ENCODE data around the gene DHCR7. TPM values are rescaled to one million over a fixed set of nuclear protein-coding genes. Genes with fewer than 3 reads are reported as not detected.

Gene DHCR7
- polyA plus RNA-seq, 1 donor from 2014 or later = 30.1 TPM

- TF ChIP-seq SMC3 (conservative IDR thresholded peaks at IDR 0.05; ENCODE audit: poor library complexity) (no peak), TAF1 (IDR thresholded peaks at IDR 0.05; ENCODE audit: low read depth) (no peak), POLR2AphosphoS5 (IDR thresholded peaks at IDR 0.05) (no peak), MXI1 (conservative IDR thresholded peaks at IDR 0.05; ENCODE audit: poor library complexity, severe bottlenecking) (no peak), REST (IDR thresholded peaks at IDR 0.05; ENCODE audit: borderline replicate concordance) (no peak), EZH2 (IDR thresholded peaks at IDR 0.05; ENCODE audit: borderline replicate concordance, insufficient read depth, low read length, poor library complexity, severe bottlenecking) (no peak), EP300 (conservative IDR thresholded peaks at IDR 0.05; ENCODE audit: poor library complexity, severe bottlenecking) (no peak), RAD21 (conservative IDR thresholded peaks at IDR 0.05) (no peak), CTCF (IDR thresholded peaks at IDR 0.05; ENCODE audit: poor library complexity, severe bottlenecking) (no peak)
- Histone ChIP-seq H3K9ac (ENCODE audit: low read length) (no peak overlapping the region), H3K27me3 (ENCODE audit: insufficient read depth, low read depth, low read length) (no peaks in the 10 kb centered on the region), H3F3A (ENCODE audit: insufficient read depth, low read length, poor library complexity, severe bottlenecking) (no peaks in the 10 kb centered on the region), H3K4me3 (ENCODE audit: low read length) (no peak overlapping the region), H4K20me1 (ENCODE audit: insufficient read depth) (no peaks in the 10 kb centered on the region), H3K9me2 (ENCODE audit: insufficient read depth, low read length) (no peaks in the 10 kb centered on the region), H3K27ac (ENCODE audit: low read length) (no peak overlapping the region), H3K79me2 (replicated peaks; ENCODE audit: insufficient read depth, low read length) (no peaks in the 10 kb centered on the region), H2AFZ (ENCODE audit: low read depth, low read length) (no peak overlapping the region), H3K4me2 (ENCODE audit: low read length) (no peak overlapping the region), H3K9me3 (ENCODE audit: low read length) (no peaks in the 10 kb centered on the region), H3K36me3 (ENCODE audit: insufficient read depth, low read length) (peaks cover 7% of the 10 kb centered on the region)
Measured at GRCh38 chr11:71461696-71462095, 13.5 kb upstream of the DHCR7 start.

- peaks cover 7% of the 10 kb centered on the region for H3K36me3 ChIP-seq (ENCODE audit: insufficient read depth, low read length)
Measured at GRCh38 chr11:71459767-71460320, 11.7 kb upstream of the DHCR7 start.

More at GRCh38 chr11:71459767-71460320, 11.7 kb upstream of the DHCR7 start:
- Histone ChIP-seq H3K79me2 (replicated peaks; ENCODE audit: insufficient read depth, low read length) (no peaks in the 10 kb centered on the region), H3K9ac (ENCODE audit: low read length) (no peak overlapping the region), H3F3A (ENCODE audit: insufficient read depth, low read length, poor library complexity, severe bottlenecking) (no peaks in the 10 kb centered on the region), H2AFZ (ENCODE audit: low read depth, low read length) (no peak overlapping the region), H3K27me3 (ENCODE audit: insufficient read depth, low read depth, low read length) (no peaks in the 10 kb centered on the region), H4K20me1 (ENCODE audit: insufficient read depth) (no peaks in the 10 kb centered on the region), H3K9me3 (ENCODE audit: low read length) (no peaks in the 10 kb centered on the region), H3K27ac (ENCODE audit: low read length) (no peak overlapping the region), H3K4me3 (ENCODE audit: low read length) (no peak overlapping the region), H3K4me2 (ENCODE audit: low read length) (no peak overlapping the region), H3K9me2 (ENCODE audit: insufficient read depth, low read length) (no peaks in the 10 kb centered on the region)
- no peak for TF ChIP-seq POLR2AphosphoS5 (IDR thresholded peaks at IDR 0.05)
- no peak for TF ChIP-seq EZH2 (IDR thresholded peaks at IDR 0.05; ENCODE audit: borderline replicate concordance, insufficient read depth, low read length, poor library complexity, severe bottlenecking)
- TF ChIP-seq RAD21 (conservative IDR thresholded peaks at IDR 0.05) = no peak
- no peak for TF ChIP-seq REST (IDR thresholded peaks at IDR 0.05; ENCODE audit: borderline replicate concordance)
- TF ChIP-seq EP300 (conservative IDR thresholded peaks at IDR 0.05; ENCODE audit: poor library complexity, severe bottlenecking) = no peak
- TF ChIP-seq CTCF (IDR thresholded peaks at IDR 0.05; ENCODE audit: poor library complexity, severe bottlenecking) = no peak
- no peak for TF ChIP-seq SMC3 (conservative IDR thresholded peaks at IDR 0.05; ENCODE audit: poor library complexity)
- TF ChIP-seq MXI1 (conservative IDR thresholded peaks at IDR 0.05; ENCODE audit: poor library complexity, severe bottlenecking) = no peak
- no peak for TF ChIP-seq TAF1 (IDR thresholded peaks at IDR 0.05; ENCODE audit: low read depth)
